Trophoblast cell (in vitro differentiated cells and primary cell): Measurements from ENCODE around the gene EEF1A2.

Source experiments
- DNase-seq, 2 donors: peaks; one replicate each; pipeline ENCODE4 v3.0.0-alpha.2; 2016
- H2AFZ ChIP-seq: 2 replicates; pipeline ENCODE4 v1.6.1; 2013; ENCODE audit warnings: low read length, moderate library complexity, mild to moderate bottlenecking; ENCODE audit not compliant: insufficient read depth, poor library complexity
- H2AK5ac ChIP-seq: 2 replicates; pipeline ENCODE4 v1.6.1; 2013; ENCODE audit warnings: mild to moderate bottlenecking, low read length
- H2BK120ac ChIP-seq: 2 replicates; pipeline ENCODE4 v1.6.1; 2013; ENCODE audit warnings: low read length, mild to moderate bottlenecking, moderate library complexity; ENCODE audit not compliant: insufficient read depth, poor library complexity
- H2BK12ac ChIP-seq: 2 replicates; pipeline ENCODE4 v1.6.1; 2013; ENCODE audit warnings: mild to moderate bottlenecking, low read length, moderate library complexity
- H2BK5ac ChIP-seq: 2 replicates; pipeline ENCODE4 v1.6.1; 2013; ENCODE audit warnings: low read length, low read depth, moderate library complexity, mild to moderate bottlenecking; ENCODE audit not compliant: poor library complexity
- H3K14ac ChIP-seq: 2 replicates; pipeline ENCODE4 v1.6.1; 2013; ENCODE audit warnings: mild to moderate bottlenecking, low read length
- H3K18ac ChIP-seq: 2 replicates; pipeline ENCODE4 v1.6.1; 2013; ENCODE audit warnings: mild to moderate bottlenecking, low read length
- H3K23ac ChIP-seq: 2 replicates; pipeline ENCODE4 v1.6.1; 2013; ENCODE audit warnings: low read length
- H3K27ac ChIP-seq: 2 replicates; pipeline ENCODE4 v1.5.1; 2013; ENCODE audit warnings: low read depth, mild to moderate bottlenecking, inconsistent platforms, low read length, moderate library complexity
- H3K27me3 ChIP-seq: 2 replicates; pipeline ENCODE4 v1.6.1; 2013; ENCODE audit warnings: inconsistent platforms, mild to moderate bottlenecking, low read length, moderate library complexity; ENCODE audit not compliant: insufficient read depth
- H3K36me3 ChIP-seq, 2 experiments: 1 replicate in 1 of 2; 2 replicates in 1 of 2; pipeline ENCODE4 v1.6.1; 2013; ENCODE audit warnings: low read length in 2 of 2, mild to moderate bottlenecking in 2 of 2, moderate library complexity in 1 of 2; ENCODE audit not compliant: insufficient read depth in 2 of 2, control insufficient read depth in 1 of 2
- H3K4ac ChIP-seq: 2 replicates; pipeline ENCODE4 v1.6.1; 2013; ENCODE audit warnings: low read depth, mild to moderate bottlenecking, low read length, moderate library complexity
- H3K4me1 ChIP-seq, 2 experiments: 1 replicate in 1 of 2; 2 replicates in 1 of 2; pipeline ENCODE4 v1.6.1; 2013; ENCODE audit warnings: low read length in 2 of 2, mild to moderate bottlenecking in 2 of 2, moderate library complexity in 1 of 2; ENCODE audit not compliant: insufficient read depth in 2 of 2, control insufficient read depth in 1 of 2
- H3K4me2 ChIP-seq: 2 replicates; pipeline ENCODE4 v1.6.1; 2013; ENCODE audit warnings: inconsistent platforms, mild to moderate bottlenecking, low read length, moderate library complexity
- H3K4me3 ChIP-seq: 2 replicates; pipeline ENCODE4 v1.5.1; 2013; ENCODE audit warnings: mild to moderate bottlenecking, low read depth, low read length, inconsistent platforms
- H3K79me1 ChIP-seq: one replicate; pipeline ENCODE4 v1.6.1; 2013; ENCODE audit warnings: low read length
- H3K79me2 ChIP-seq: 2 replicates; pipeline ENCODE4 v1.6.1; 2013; ENCODE audit warnings: low read length, mild to moderate bottlenecking; ENCODE audit not compliant: control insufficient read depth, insufficient read depth, poor library complexity
- H3K9ac ChIP-seq: 2 replicates; pipeline ENCODE4 v1.6.1; 2013; ENCODE audit warnings: mild to moderate bottlenecking, low read length
- H3K9me3 ChIP-seq: 2 replicates; pipeline ENCODE4 v1.6.1; 2013; ENCODE audit warnings: low read depth, mild to moderate bottlenecking, control low read depth, inconsistent platforms, low read length; ENCODE audit not compliant: insufficient read depth
- H4K12ac ChIP-seq: 2 replicates; pipeline ENCODE4 v1.6.1; 2013; ENCODE audit warnings: low read depth, mild to moderate bottlenecking, low read length, moderate library complexity
- H4K8ac ChIP-seq: 2 replicates; pipeline ENCODE4 v1.6.1; 2013; ENCODE audit warnings: low read depth, mild to moderate bottlenecking, low read length, moderate library complexity
- H4K91ac ChIP-seq: one replicate; pipeline ENCODE4 v1.6.1; 2013; ENCODE audit warnings: low read depth, mild to moderate bottlenecking, low read length, moderate library complexity
- whole genome bisulfite sequencing: extraction: QIAGEN DNeasy Blood & Tissue Kit; methylation state at CpG from one replicate; pipeline ENCODE4 v1.1.7; 2013; ENCODE audit warnings: missing lambda C conversion rate; ENCODE audit not compliant: insufficient read length, insufficient coverage; ENCODE audit errors: extremely low coverage; 5-methylcytosine and 5-hydroxymethylcytosine counted together

EEF1A2 gene

GRCh38 chr20:63487116-63487764 is 11.6 kb downstream of the EEF1A2 start:
- Histone ChIP-seq H3K79me1 (no peaks in the 10 kb centered on the region), H3K36me3 (peaks cover 0 to 8% of the 10 kb centered on the region in 2 experiments), H3K9ac (no peak overlapping the region), H3K18ac (no peak overlapping the region), H2BK12ac (no peak overlapping the region), H4K91ac (no peak overlapping the region), H3K9me3 (peaks cover 6% of the 10 kb centered on the region), H3K27me3 (peaks cover 16% of the 10 kb centered on the region), H2BK5ac (no peak overlapping the region), H3K23ac (no peak overlapping the region), H3K4me2 (no peak overlapping the region), H3K4me1 (peaks cover 0 to 2% of the 10 kb centered on the region in 2 experiments), H3K4ac (no peak overlapping the region), H4K12ac (no peak overlapping the region), H2BK120ac (no peak overlapping the region), H3K14ac (no peak overlapping the region), H3K27ac (no peak overlapping the region), H4K8ac (no peak overlapping the region), H2AFZ (no peak overlapping the region), H3K79me2 (no peaks in the 10 kb centered on the region), H2AK5ac (no peak overlapping the region), H3K4me3 (peak overlapping the region; percentile 49)
- DNase-seq, result no peak
- WGBS, result no CpG with 5 or more reads among the region's 14 CpGs

DNA sequence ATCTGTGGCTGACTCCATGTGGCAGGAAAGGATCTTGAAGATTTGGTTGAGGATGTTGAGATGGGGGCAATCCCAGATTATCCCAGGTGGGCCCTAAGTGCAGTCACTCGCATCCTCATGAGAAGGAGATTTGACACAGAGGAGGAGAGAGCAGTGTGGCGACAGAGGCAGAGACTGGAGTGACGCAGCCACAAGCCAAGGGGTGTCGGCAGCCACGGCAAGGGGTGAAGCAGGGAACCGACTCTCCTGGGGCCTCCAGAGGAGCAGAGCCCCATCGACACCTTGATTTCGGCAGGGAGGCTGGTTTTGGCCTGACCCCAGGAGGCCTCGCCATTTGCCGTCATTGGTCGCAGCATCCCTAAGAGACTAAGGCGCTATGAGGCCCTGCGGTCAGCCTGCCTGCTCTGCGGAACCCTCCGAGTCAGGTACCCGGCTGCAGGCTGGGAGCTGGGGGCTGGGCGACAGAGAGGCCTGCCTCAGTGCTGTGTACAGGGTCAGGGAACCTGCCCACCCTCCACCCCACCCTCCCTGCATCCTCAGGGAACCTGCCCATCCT is 12.5 kb downstream of the EEF1A2 start:
- Histone ChIP-seq H2AFZ (no peak overlapping the region), H3K23ac (no peak overlapping the region), H3K27ac (no peak overlapping the region), H2BK5ac (no peak overlapping the region), H3K18ac (no peak overlapping the region), H3K79me2 (no peaks in the 10 kb centered on the region), H4K12ac (no peak overlapping the region), H4K8ac (no peak overlapping the region), H3K4me3 (no peak overlapping the region), H2BK12ac (no peak overlapping the region), H3K14ac (no peak overlapping the region), H2AK5ac (no peak overlapping the region), H2BK120ac (no peak overlapping the region), H3K27me3 (peaks cover 16% of the 10 kb centered on the region), H3K4ac (no peak overlapping the region), H3K36me3 (peaks cover 0 to 2% of the 10 kb centered on the region in 2 experiments), H3K4me1 (peaks cover 0 to 2% of the 10 kb centered on the region in 2 experiments), H3K9me3 (peaks cover 4% of the 10 kb centered on the region), H4K91ac (no peak overlapping the region), H3K9ac (no peak overlapping the region), H3K79me1 (no peaks in the 10 kb centered on the region), H3K4me2 (no peak overlapping the region)
- no CpG with 5 or more reads among the region's 17 CpGs for WGBS
- no peak for DNase-seq

GRCh38 chr20:63484651-63485403 is 14.1 kb downstream of the EEF1A2 start:
- Histone ChIP-seq H2BK12ac (no peak overlapping the region), H2AFZ (no peak overlapping the region), H3K79me2 (no peaks in the 10 kb centered on the region), H3K36me3 (no peaks in the 10 kb centered on the region), H3K79me1 (no peaks in the 10 kb centered on the region), H2BK5ac (no peak overlapping the region), H4K12ac (no peak overlapping the region), H3K27ac (no peak overlapping the region), H4K91ac (no peak overlapping the region), H3K27me3 (peaks cover 16% of the 10 kb centered on the region), H3K4ac (no peak overlapping the region), H3K23ac (no peak overlapping the region), H3K9me3 (peaks cover 3% of the 10 kb centered on the region), H3K14ac (no peak overlapping the region), H4K8ac (no peak overlapping the region), H3K4me3 (no peak overlapping the region), H3K18ac (no peak overlapping the region), H2BK120ac (no peak overlapping the region), H3K4me1 (peaks cover 0 to 2% of the 10 kb centered on the region in 2 experiments), H3K9ac (no peak overlapping the region), H3K4me2 (no peak overlapping the region), H2AK5ac (no peak overlapping the region)
- no peak for DNase-seq
- no CpG with 5 or more reads among the region's 18 CpGs for WGBS

DNA sequence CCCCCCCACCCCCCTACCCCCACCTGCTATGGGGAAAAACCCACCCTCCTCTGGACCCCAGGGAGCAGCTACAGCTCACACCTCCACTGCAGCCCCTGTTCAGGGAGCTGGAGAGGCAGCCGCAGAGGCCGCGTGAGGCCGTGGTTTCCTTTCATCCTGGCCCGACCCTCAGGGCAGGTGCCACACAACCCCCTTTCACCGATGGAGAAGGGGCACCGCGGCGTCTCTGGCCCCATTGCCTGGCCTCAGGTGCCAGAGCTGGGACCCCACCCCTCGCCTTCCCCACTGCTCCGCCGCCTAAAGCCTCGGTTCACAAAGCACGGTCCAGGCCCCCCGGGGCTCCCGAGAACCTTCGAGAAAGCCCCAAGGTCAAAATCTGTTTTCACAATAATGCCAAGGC is 14.6 kb downstream of the EEF1A2 start:
- H2AFZ ChIP-seq, result no peak overlapping the region
- DNase-seq, result no peak
- H3K27ac ChIP-seq, result no peak overlapping the region
- no peak overlapping the region for H3K4me3 ChIP-seq
- H3K27me3 ChIP-seq, result peaks cover 16% of the 10 kb centered on the region
- H2BK12ac ChIP-seq, result no peak overlapping the region
- no peak overlapping the region for H2BK120ac ChIP-seq
- H3K79me1 ChIP-seq, result no peaks in the 10 kb centered on the region
- peaks cover 0 to 2% of the 10 kb centered on the region in 2 experiments for H3K4me1 ChIP-seq
- no peak overlapping the region for H3K18ac ChIP-seq
- H3K9me3 ChIP-seq, result peaks cover 3% of the 10 kb centered on the region
- H2BK5ac ChIP-seq, result no peak overlapping the region
- no peak overlapping the region for H3K4me2 ChIP-seq
- no peak overlapping the region for H4K12ac ChIP-seq
- H4K91ac ChIP-seq, result no peak overlapping the region
- no peak overlapping the region for H3K23ac ChIP-seq
- no peak overlapping the region for H4K8ac ChIP-seq
- no peak overlapping the region for H3K4ac ChIP-seq
- H3K79me2 ChIP-seq, result no peaks in the 10 kb centered on the region
- no peak overlapping the region for H3K14ac ChIP-seq
- no peak overlapping the region for H3K9ac ChIP-seq
- no CpG with 5 or more reads among the region's 17 CpGs for WGBS
- H3K36me3 ChIP-seq, result no peaks in the 10 kb centered on the region
- H2AK5ac ChIP-seq, result no peak overlapping the region
